Stimulated activated CD4-positive, alpha-beta T cell treated with anti-CD3 and anti-CD28 coated beads, Interleukin-2, amount 100 ng/mL, for 48 hours (primary cell): ENCODE data around the gene PDE2A.
"Not testable (repeated sequence)": the region's sequence is repeated elsewhere in the genome, so short reads cannot be mapped to it uniquely, and the experiment has no call there.

Experiments
- DNase-seq, 2 donors: peaks; one replicate each; pipeline ENCODE4 v3.0.0-alpha.2; 2020

The PDE2A gene

DNA sequence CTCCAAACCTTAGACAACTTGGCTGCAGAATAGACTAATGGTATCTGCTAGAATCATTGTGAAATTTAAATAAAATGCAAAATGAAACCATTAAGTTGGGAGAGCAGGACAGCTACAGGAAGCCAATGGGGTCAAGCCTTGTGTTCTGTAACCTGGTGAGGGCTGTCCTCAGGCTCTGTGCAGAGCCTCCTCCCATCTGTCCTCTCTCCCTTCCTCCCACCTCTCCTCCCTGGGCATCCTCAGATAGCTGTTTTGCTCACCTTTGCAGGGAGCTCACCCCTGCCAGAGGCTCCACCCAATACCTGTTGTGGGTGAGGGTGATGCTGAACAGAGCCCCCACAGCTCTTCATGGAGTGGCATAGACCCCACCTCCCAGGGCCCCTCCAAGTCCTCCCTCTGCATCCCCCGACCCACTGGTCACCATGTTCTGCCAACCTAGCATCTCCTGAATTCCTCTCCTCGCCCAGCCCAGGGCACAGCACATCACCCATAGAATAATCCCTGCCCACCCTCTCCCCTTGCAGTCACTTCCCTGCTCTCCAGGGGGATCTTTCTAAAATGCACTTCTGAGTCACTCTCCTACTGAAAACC lies 100.3 kb downstream of the PDE2A start:
- DNase-seq = no peak

GRCh38 chr11:72573072-72573854 lies 101.0 kb downstream of the PDE2A start:
- DNase-seq = peak in 1 of 2 donors; percentile 28

DNA sequence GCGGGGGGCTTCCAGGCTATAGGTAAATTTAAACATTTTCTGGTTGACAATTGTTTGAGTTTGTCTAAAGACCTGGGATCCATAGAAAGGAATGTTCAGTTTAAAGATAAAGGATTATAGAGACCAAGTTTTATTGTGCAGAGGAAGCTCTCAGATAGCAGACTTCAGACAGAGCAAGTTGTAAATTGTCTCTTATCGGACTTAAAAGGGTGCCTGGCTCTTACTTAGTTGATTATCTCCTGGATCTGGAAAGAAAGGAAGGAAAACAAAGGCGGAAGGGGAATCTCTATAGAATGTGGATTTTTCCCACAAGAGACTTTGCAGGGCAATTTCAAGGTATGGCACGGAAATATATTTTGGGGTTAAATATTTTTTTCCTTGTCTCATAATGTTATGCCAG lies 101.7 kb downstream of the PDE2A start:
- DNase-seq = not testable (repeated sequence)

DNA sequence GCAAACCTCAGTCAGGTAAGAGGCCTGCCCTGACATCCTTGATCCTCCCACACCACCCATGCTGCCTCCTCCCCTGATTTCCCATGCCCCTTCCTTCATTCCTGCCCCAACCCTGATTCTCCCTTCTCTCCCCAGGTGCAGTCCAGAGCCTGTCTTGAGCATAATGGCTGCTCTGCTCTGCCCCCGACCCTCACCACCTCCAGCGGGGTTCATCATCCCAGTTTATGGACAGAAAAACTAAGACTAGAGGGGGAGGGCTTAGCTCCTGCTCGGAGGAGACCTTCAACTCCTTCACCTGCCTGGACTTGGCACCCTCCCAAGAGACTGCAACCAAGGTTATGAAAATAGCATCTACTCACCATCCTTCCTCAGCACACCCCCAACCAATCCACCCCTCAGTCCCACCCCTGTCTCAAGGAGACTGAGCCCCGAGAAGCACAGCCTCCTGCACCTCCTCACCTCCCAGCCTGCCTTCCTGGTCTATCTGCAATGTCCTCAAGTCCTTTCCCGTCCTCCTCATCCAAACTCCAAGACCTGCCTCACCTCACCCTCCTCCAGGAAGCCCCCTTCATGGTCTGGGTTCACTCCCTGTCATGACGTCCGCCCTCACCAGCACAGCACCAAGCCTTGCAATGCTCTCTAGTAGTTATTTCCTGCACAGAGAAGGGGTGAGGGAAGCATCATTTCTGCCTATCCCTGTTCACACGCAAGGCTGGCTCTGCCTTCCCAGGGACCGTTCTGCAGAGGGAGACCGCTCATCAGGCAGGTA lies 103.1 kb downstream of the PDE2A start:
- DNase-seq = no peak

- no peak for DNase-seq
These were observed 104.0 kb downstream of the PDE2A start for GRCh38 chr11:72569966-72570892.

GRCh38 chr11:72568861-72569260 lies 105.4 kb downstream of the PDE2A start:
- no peak for DNase-seq

- DNase-seq = no peak
These were observed 111.8 kb downstream of the PDE2A start for GRCh38 chr11:72562431-72562830.

DNA sequence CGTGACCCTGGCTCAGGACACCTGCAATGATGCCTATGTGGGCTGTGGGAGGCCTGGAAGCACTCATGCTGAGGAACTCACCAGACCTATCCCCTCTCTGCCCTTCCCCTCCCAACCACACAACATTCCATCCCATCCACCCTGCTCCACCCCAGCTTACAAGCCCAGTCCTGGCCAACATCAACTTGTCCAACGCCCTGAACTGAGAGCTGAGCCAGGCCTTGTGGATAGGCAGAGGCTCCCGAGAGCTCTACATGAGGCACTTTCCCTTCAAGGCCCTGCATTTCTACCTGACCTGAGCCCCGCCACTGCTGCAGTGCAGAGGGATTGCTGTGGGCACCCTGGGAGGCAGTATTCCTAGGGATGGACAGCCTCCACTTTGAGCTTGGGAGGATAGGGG lies 112.4 kb downstream of the PDE2A start:
- no peak for DNase-seq

GRCh38 chr11:72560864-72561263 lies 113.4 kb downstream of the PDE2A start:
- not testable (repeated sequence) for DNase-seq

GRCh38 chr11:72556433-72556832 lies 117.8 kb downstream of the PDE2A start:
- no peak for DNase-seq

DNA sequence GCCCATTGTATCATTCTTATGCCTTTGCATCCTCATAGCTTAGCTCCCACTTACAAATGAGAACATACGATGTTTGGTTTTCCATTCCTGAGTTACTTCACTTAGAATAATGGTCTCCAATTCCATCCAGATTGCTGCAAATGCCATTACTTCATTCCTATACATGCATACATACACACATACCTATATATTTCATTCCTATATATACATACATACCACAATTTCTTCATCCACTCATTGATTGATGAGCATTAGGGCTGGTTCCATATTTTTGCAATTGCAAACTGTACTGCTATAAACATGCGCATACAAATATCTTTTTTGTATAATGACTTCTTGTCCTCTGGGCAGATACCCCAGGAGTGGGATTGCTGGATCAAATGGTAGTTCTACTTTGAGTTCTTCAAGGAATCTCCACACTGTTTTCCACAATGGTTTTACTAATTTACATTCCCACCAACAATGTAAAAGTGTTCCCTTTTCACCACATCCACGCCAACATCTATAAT lies 119.2 kb downstream of the PDE2A start:
- DNase-seq = not testable (repeated sequence)

GRCh38 chr11:72553706-72554105 lies 120.5 kb downstream of the PDE2A start:
- peak in 1 of 2 donors; percentile 11 for DNase-seq

DNA sequence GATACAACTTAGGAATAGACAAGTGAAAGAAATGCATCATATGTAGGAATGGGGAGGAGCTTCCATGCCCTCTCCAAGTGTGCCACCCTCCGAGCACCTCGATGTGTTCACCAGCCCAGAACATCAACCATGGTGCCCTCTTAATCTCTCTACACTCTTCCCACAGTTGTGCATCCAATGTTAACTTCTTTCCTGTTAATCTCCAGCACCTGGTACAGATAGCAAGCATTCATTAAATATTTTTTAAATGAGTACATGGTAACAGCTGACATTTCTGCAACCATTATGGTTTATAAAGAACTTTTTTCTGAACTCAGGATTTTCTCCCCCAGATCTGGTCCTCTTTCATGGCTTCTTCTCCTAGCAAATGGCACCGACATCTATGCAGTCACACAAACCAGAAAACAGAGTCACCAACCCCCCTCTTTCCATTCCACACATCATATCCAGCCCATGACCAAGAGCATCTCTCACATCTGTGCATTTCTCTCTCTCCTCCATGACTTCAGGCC lies 121.8 kb downstream of the PDE2A start:
- DNase-seq = no peak

DNA sequence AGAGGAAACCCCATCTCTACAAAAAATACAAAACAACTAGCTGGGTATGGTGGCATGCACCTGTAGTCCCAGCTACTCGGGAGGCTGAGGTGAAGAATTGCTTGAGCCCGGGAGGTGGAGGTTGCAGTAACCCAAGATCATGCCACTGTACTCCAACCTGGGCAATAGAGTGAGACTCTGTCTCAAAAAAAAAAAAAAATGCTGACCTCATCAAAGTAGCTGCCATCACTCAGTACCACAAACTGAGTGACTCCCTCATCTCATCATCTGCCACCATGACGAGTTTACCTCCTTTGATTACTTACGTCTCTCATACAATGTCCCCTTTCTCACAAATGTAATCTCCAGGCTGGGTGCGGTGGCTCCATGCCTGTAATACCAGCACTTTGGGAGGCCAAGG lies 122.7 kb downstream of the PDE2A start:
- DNase-seq = no peak

- DNase-seq = no peak
These were observed 125.8 kb downstream of the PDE2A start for GRCh38 chr11:72548463-72548862.

DNA sequence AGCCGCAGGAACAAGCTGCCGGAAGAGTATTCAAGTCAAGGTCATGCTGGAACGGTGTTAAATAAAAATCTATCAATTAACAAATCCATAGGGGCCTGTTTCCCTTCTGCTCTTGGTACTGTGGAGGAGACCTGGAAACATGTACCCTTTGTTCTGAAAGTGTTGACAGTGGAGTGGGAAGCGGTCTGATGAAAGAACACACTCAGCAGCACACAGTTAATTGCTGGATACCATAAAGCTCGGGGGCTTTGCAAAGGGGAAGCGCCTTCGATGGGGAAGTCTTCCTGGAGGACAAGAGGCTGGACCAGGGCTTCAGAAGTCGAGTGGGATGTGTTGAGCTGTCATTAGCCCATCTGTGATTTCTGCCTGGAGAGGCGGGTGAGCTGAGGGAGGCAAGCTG lies 127.4 kb downstream of the PDE2A start:
- DNase-seq = no peak

DNA sequence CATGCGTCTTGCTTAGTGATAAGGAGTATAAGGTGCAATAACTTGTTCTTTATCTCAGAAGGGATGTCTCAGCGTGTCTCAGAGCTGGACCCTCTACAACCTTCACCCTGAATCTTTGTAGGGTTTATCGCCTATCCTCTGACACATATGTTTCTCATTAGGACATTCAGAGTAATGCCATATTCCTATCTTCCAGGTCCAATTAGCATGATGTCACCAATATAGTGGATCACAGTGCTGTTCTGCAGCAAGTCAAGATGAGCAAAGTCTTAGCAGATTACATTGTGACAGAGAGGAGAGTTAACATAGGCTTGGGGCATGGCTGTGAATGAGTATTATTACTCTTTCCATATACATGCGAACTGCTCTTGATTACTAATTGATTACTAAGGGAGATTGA lies 129.6 kb downstream of the PDE2A start:
- no peak for DNase-seq

DNA sequence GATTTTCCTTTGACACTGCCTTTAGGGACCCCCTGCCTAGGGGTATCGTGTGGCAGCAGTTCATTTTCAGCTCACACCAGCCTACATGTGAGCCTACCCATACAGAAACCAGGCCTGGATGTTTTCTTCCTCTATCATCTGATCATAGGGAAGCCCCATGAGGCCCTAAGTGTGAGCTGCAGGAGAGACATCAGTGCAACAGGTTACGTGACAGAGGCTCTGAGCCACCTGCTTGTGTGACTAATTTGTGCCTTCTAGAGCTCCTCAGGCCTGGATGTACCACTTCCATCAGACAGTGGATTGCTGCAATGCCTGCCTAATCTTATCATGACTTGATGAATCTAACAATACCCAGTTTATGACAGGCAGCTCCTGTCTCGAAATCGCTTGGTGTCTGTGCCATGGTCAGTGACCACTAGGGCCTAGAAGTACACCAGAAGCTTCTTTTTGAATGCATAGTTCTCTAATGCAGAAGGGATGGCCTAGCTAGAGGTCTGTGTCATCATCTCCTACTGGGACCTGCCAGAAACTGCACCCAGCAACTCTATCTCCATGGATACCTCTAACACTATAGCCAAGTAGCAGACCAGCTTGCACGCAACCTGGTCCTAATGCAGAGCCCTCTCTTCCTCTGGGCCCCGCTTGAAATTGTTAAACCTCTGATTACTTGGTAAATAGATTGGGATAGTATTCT lies 130.2 kb downstream of the PDE2A start:
- DNase-seq = no peak

DNA sequence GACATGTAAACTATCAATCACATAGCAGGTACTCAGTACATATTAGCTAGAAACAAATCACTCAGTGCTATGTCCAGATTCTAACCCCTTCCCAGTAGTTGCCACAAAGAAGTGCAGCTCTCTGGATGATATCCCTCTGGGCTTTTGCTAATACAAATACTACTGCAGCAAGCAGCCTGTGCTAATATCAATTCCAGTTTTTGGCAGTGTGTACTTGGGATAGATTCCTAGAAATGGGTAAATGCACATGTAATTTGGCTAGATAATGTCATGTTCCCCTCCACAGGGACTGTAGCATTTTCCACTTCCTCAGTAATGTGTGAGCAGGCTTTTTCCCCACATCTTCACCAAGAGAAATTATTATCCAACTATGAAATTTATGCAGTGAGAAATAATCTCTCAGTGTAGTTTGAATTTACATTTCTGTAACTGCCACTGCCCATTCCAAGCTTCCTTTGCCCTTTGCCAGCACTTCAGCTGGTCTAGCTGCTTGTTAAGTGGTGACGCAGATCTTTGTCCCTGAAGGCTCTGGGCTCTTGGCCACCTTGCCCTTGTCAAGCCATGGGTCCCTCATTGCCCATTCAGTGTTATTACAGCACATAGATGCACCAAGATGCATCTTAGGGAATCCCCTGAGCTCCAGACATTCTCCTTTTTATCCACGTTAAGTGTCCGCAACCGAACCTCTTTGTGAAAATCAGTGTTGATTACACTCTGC lies 132.8 kb downstream of the PDE2A start:
- DNase-seq = no peak

DNA sequence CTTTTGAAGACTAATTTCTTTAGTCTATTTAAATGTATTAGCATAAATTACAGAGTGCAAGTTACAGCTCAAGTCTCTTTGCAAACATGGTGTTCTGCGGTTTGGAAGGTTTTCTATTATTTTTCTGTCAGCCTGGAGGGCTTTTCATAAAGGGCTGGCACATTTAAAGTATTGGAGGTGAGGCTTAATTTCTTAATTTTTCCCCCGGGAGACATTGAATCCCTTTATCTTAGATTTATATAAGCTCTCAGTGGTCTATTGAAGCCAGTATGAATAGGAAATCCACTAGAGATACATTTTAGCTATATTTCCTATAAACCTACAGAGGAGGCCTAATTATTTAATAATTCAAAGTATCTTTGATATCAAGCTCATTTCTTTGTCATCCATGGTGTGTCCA lies 137.2 kb downstream of the PDE2A start:
- DNase-seq = no peak

DNA sequence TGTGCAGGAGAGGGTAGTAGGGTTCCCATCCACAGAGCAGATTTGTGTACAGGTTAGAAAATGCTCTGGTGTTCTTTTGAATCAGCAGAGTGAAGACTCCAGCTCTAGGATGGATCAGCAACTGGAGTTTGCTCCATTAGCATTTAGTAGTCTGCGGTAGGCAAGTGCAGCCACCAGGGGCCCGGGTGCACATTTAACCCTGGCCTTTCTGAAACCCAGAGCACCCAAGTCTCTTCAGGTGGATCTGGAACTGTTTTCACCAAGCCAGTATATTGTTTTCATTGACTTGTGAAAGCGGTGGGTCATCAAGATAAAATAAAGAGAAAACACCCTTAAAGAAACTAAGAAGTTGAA lies 139.1 kb downstream of the PDE2A start:
- DNase-seq = no peak
